GM18519 (cell line): ENCODE measurements around the gene BRCC3.
A peak's percentile ranks its signal among the peaks of the same experiment; 100 is the strongest.

Experiments used
- ATAC-seq: cut with Tn5 transposase; IDR thresholded peaks from one replicate; pipeline ENCODE4 v1.9.1; 2021; ENCODE audit warnings: mild to moderate bottlenecking, moderate library complexity; ENCODE audit not compliant: unreplicated experiment, low FRiP score

The BRCC3 gene

DNA sequence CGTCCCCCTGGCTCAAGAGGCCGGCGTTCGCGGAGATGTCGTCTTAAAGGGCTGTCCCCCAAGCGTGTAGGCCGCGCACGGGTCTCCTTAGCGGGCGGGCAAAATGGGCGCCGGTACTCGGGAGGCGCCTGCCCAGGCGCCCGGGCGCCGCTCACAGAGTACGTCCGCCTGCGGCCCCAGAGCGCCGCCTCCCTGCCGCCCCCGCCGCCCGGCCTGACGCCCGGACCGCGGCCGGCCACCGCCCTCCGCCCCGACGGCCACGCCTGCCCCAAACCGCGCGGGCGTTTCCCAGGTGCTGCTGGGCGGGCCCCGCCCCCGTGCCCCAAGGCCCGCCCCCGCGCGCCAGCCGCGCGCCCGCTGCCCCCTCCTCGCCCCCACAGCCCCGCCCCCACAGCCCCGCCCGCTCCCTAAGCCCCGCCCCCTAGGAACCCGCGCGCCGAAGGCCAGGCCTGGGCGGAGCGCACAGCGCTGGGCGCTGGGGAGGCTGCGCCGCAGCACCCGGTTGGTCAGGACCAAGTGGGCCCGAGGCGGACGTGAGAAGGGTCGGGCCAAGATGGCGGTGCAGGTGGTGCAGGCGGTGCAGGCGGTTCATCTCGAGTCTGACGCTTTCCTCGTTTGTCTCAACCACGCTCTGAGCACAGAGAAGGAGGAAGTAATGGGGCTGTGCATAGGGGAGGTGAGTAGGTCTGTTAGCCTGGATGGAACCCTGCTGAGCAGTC is at the start of gene BRCC3, which contains the start of the genes CMC4 and MTCP1:
TSS of gene BRCC3 (plus strand) at position 534 of the 719 bp plus-strand sequence. CDS start at position 554, 20 bp downstream.
TSS of gene CMC4 (minus strand) at position 162 of the 719 bp plus-strand sequence. CDS start 7,113 bp downstream, outside the sequence.
TSS of gene MTCP1 (minus strand) at position 162 of the 719 bp plus-strand sequence. CDS start 5,126 bp downstream, outside the sequence.
- ATAC-seq = peak; percentile 73

DNA sequence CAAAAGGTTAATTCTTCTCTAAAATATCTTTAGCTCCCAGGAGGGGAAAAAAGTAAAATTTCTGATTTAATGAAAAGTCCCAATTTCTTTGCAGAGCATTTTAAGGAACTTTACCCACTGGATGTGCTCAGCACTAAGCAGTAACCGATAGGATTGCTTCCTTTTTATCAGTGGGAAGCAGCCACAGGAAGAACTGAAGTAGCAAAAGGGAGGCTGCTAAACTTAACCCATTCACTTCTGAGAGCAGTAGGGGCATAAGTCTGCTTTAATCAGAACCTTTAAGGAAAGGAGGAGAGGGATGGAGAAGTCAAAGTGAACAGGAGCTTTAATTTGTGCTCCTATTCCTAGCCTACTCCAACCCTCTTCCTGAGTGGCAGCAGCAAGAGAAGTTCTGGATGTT is 48.7 kb upstream of the BRCC3 start, which contains the start of gene F8:
TSS of gene F8 (minus strand) at position 139 of the 400 bp plus-strand sequence. CDS start 171 bp downstream, outside the sequence.
- no peak for ATAC-seq

DNA sequence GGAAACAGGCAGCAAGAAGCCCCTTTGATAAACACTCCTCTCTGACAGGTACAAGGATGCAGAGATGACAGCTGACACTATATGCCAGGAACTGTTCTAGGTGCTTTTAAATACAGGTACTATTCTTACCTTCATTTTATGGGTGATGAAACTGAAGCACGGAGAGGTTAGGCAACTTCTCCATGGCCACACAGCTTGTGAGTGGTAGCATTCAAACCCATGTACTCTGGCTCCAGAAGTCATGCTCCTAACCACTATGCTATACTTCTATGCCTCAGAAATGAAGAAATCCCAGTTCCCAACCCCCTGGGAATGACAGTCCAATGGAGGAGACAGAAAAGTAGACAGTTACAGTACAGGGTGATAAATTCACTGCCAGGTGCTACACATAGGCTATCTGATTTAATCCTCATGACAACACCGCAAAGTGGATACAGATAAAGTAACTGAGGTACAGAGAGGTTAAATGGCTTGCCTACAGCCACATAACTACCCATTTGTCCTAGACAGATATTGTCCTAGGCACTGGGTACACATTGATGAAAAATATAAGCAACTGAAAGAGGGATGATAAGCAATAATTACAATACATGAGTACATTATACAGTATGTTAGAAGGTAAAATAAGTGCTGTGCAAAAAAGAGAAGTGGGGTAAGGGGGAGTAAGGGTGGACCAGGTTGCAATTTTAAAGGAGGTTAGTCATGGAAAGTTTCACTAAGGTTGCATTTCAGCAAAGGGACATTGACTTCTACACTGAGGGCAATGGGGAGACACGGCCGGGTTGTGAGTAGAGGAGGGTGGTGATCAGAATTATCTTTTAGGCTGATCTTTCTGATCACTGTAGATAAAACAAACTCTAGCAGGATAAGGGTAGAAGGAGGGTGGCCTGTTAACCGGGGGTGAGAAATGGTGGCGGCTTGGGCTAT is 47.1 kb upstream of the BRCC3 start:
- ATAC-seq = no peak

DNA sequence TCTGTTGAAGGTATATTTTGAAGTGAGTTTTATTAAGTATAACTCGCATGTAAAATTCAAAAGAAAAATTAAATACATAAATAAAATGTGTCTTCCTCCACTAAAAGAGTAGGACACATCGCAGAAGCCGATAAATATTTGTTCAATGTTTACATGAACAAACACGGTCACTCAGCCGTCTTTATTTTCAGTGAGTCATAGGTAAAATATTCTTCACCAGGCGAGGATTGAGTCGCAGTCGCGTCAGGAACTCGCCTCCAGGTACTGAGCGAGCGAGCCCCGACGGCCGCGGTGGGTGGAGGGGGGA is 44.9 kb upstream of the BRCC3 start:
- ATAC-seq = no peak

DNA sequence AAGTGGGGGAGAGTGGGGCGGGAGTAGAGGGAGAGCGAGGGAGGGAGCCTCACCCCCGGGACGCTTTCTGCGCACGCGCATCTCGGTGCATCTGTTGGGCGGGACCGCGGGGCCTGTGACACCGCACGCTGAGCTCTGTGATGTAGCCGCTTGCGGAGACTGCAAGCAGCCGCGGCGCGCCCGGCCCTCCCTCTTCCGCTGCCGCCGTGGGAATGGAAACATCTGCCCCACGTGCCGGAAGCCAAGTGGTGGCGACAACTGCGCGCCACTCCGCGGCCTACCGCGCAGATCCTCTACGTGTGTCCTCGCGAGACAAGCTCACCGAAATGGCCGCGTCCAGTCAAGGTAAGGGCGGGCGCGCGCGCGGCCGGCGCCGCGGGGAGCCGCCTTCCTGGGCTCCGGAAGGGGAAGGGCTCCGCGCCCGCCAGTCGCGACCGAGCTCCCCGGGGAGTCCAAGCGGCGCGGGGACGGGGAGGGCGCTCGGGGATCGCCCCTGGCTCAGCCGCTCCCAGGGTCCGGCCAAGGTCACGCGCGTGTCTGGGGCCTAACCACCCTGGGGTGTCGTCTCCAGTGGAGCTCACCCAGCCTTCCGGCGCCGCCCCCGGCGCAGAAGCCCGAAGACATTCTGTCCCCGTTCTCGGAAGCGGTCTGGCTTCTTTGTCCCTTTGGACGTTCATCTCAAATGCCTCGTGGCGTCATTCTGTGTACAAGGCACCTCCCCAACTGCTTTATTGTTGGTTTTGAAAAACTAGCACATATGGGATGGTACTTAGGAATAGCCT is 44.4 kb upstream of the BRCC3 start, which contains the start of gene FUNDC2:
TSS of gene FUNDC2 (plus strand) at position 118 of the 782 bp plus-strand sequence. CDS start at position 213, 95 bp downstream.
- ATAC-seq = peak; percentile 77

DNA sequence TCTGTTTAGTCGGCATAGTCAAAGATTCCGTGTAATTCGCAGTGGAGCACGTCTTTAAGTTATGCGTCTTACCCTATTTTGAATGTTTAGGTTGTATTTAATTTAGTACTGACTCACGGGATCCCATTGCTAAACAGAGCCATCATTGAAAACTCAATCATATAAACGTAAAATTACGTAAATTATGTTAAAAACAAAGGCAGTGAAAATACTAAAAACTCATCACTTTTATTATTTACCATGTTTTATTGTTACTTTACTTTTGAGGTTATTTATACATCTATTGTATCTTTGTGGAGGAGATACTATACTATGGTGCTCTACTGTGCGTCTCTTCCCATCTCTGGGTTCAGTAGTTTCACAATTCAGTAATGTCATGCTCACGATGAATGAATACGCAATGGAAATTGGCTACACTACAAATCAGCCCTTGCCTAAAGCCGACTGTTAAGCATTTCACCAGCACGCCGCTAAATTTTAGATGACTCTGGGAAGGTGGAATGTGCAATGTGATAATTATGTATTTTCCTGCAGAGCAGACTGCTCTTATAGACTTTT is 43.7 kb upstream of the BRCC3 start:
- ATAC-seq = no peak

DNA sequence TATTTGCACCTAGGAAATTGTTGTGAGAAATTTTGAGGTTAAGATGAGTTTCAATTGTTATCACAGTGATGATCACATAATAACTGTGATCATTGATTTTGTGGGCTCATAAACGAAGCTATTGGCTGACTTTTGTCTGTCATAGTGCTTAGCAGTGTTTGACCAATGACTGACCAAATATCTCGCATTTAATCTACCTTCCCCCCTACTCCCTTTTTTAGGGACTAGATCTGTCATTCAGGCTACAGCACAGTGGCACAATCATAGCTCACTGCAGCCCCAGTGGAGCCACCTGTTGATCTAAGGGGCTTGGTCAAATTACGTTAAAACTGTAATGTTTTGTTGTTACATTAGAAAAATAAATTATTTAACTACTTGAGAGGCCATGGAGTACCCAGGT is 43.2 kb upstream of the BRCC3 start:
- no peak for ATAC-seq

DNA sequence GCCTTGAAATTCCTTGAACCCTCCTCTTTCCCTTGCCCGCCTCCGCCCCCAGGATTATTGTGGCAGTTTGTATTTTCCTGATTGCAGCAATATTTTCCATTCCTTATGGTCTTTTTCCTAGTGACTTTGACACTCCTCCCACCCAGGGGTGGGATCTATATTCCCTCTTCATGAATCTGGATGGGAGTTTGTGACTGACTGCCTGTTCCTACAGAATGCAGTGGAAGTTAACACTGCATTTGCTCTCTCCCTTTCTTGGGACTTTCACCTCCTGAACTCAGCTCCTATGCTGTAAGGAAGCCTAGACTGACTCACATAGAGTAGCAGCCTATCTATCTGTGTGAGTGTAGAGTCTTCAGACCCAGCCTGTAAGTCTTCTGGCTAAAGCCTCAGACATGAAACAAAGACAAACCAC is 42.4 kb upstream of the BRCC3 start:
- no peak for ATAC-seq

DNA sequence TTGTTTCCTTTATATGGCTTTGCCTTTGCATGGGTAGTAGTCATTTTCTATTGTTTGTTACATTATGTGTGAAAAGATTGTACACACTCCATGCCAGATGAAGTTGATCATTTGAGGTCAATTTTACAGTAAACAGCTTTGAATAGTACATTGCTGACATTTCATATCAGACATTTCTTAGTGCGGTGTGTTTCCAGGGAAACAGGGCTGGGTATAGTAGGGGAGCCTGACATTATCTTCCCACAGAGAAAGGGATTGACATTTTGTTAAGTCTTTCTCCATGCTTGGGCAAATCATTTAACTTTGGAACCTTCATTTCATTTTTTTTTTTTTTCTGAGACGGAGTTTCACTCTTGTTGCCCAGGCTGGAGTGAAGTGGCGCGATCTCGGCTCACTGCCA is 39.7 kb upstream of the BRCC3 start:
- no peak for ATAC-seq

DNA sequence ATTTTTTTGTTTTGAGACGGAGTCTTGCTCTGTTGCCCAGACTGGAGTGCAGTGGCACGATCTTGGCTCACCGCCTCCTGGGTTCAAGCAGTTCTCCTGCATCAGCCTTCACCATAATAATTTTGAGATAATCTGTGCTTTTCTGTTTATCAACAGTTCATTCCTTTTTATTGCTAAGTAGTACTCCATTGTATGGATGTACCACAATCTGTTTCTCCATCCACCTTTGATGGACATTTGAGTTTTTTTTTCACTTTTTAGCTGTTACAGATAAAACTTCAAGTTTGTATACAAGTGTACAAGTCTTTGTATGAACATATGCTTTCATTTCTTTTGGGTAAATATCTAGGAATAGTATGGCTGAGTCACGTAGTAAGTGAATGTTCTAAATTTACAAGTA is 35.6 kb upstream of the BRCC3 start:
- ATAC-seq = no peak

DNA sequence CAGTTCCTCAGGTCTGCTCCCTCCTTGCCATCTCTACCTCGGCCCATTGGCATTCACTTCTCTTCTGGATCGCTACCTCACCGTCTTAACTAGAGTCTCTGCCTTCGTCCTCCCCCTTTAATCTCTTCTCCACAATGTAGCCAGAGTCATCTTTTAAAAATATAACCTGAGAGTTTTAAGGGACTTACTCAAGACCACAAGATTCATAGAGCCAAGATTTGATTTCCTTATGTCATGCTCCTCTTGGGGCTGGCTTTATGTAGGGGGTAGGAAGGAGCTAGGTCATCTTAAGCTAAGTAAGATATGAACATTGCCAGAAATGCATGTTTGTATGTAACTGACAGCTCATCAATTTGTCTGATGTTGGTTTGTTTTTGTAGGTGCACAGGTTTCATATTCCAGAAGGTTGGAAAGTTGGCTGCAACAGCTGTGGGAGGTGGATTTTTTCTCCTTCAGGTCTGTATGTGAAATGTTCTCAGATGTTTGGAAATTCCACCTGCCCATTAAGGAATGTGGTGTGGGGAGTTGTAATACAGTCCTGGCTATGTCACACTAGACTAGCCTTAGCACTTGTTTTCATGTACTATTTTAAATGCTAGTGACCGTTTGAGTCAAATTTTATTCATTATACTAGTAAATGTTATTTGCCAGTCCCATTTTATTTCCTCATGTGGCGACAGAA is 25.0 kb upstream of the BRCC3 start:
- ATAC-seq = no peak

DNA sequence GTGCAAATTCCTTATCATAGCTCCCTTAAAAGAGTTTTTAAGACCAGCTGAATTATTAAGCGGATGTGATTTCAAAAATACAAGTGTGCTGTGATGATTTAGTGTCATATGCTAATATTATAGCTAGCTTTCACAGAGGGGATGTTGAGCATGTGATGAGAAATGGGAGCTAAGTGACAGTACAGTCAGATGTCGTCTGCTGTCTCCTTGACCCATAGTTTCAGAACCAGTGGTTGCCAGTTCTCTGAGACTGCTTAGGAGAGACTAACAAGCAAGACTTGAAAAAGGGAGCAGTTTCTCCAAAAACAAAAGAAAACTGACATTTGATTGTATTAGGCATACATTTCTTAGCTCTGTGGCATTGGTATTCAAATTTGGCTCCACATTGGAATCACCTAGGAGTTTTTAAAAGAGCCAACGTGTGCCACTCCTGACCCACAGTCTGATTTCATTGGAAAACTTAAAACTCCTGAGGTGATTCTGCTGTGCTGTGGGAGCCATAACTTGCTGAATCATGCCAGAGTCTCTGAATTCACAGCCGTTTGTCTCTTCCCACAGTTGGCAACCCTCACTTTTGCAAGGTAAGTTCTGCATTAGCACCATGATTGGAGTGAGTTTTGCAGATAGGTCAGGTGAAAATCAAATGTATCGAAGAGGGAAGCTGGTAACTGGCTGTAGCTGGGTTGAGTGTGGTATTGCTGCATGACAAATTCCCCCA is 24.3 kb upstream of the BRCC3 start:
- no peak for ATAC-seq

DNA sequence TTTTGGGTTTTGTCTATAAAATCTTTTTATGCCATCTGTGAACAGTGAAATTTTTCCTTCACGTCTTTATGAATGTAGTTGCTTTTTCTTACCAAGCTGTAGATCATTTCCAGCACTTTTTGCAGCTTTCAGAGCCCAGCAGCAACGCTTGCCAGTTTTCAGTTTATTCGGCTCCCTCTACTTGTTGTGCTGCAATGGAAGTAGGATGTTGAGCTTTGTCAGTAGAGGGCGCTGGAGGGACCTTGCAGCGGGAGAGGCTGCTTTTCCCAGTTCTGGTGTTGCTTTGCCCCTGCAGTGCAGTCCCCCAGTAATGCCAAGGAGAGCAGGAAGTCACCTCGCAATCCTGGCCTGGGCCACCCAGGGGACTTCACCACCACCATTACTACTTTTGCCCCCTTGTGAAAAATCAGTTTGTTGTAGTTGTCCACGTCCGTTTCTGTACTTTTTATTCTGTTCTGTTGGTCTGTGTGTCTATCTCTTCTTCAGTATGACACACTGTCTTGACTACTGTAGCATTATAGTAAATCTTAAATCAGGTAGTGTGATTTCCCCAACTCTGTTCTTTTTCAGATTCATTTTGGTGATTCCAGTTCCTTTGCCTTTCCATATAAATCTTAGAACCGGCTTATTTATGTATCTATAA is 22.2 kb upstream of the BRCC3 start:
- no peak for ATAC-seq

DNA sequence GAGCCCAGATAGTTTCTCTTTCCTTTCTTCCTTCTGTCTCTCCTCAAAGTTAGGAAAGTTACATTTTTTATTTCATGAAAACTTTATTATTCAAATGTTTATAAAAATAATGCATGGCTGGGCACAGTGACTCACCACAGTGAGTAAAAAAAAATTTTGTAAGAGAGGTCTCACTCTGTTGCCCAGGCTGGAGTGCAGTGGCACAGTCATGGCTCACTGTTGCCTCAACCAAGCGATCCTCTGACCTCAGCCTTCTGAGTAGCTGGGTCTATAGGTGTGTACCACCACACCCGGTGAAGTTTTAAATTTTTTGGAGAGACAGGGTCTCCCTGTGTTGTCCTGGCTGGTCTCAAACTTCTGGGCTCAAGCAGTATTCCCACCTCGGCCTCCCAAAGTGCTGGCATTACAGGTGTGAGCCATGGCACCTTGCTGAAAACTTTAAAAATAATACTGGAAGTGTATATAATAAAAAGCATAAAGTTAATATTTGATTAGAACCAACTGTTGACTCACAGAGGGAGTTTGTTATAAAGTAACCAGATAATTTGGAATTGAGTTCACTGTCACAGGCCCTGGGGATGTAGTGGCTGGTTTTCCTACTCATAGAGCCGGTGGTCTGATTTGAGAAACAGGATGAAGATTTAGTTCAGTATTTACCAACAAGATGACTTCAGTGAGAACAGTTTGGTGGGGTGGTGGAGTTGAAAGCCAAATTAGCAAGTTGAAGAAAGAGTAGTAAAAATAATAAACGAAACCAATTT is 18.4 kb upstream of the BRCC3 start:
- no peak for ATAC-seq

DNA sequence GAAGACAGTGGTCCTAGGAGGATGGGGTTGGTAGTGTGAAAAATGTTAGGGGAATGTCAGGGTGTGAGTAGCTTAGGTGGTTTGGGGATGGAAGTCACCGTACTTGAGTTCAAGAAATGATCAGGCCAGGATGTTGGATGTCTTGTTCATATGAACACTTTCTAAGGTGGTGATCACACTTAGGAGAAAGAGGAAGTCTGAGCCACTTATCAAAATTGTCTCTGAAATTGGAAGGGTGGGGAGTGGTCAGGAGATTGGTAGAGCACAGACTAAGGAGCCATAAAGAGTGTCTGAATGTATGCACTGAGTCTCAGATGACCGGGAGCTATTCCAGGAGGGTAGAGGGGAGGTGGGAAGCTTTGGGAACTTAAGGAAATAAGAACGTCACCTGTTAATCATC is 17.7 kb upstream of the BRCC3 start:
- ATAC-seq = no peak

DNA sequence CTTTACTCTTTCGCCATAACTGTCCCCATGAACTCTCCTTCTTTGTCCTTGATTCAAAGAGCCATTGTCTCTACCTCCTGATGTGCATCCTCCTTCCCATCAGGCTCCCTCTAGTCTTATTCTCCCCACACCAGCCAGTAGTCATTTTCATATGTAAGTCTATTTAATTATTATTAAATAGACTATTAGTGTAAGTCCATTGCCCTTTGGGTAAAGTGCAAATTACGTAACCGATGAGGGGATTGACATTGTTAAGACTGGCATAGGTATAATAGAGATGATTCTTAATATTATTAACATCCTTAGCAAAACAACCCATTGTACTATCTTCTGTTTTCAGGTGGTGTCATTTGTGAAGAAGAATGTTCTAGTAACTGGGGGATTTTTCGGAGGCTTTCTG is 17.1 kb upstream of the BRCC3 start:
- ATAC-seq = no peak

DNA sequence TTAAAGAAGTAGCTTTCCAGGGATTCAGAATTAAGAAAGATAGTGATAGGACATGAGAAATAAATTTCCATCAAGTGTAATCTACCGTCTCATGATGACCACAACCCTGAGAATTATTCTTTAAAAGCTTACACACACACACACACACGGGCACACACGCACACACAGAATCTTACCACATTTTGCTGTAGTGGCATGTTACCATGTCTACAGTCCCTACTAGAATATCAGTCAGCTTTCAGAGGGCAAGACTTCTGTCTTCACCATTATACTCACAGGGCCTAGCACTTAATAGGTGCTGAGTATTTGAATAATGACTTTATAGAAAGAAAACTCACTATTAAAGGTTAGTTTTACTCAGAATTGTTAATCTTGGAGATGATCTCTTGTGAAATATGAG is 15.8 kb upstream of the BRCC3 start:
- ATAC-seq = no peak

DNA sequence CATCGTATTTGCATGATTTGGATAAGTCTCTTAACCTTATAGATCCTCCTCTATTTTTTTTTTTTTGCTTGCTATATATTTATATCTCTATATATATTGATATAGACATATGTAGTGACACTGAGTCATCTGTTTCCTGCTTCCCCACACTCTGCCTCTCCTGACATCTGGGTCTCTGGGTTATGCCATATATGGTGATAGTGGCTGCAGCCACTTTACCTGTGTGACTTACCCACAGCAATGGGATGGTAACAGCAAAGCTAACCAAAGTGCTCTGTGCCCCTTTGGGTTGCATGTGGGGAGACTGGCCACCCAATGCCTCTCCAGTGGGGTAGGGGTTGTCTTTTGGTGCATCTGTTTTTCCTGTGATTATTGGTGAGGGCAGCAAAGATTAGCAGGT is 14.8 kb upstream of the BRCC3 start:
- no peak for ATAC-seq
